Calu3 (cell line): Measurements from ENCODE around the gene ZNF496. TPM values are rescaled to one million over a fixed set of nuclear protein-coding genes. Genes with fewer than 3 reads are reported as not detected.
"Not testable (repeated sequence)": the region's sequence is repeated elsewhere in the genome, so short reads cannot be mapped to it uniquely, and the experiment has no call there.

Experiments used
- BruUV-seq: library from RNA; stranded (reverse); fragments of 400-500 nt; replicated peaks from 2 replicates; lab custom pipeline; 2021; lab: Mats Ljungman, UMichigan
- CTCF ChIA-PET: fragments of 300-600 bp; sonication (Branson Sonifier 250); formaldehyde crosslinking; loops from one replicate; lab custom pipeline; 2022; ENCODE audit warnings: antibody characterized with exemption; lab: Charles Lee
- DNase-seq: peaks from one replicate; pipeline ENCODE4 v3.0.0; 2022
- H3K27ac Mint-ChIP-seq: one replicate; pipeline ENCODE4 v1.8.0; 2022; ENCODE audit warnings: mixed read lengths; ENCODE audit not compliant: unreplicated experiment
- H3K27me3 Mint-ChIP-seq: one replicate; pipeline ENCODE4 v1.8.0; 2022; ENCODE audit warnings: mixed read lengths; ENCODE audit not compliant: unreplicated experiment
- H3K36me3 Mint-ChIP-seq: one replicate; pipeline ENCODE4 v1.8.0; 2022; ENCODE audit warnings: mild to moderate bottlenecking, moderate library complexity, mixed read lengths; ENCODE audit not compliant: insufficient read depth, unreplicated experiment
- H3K4me1 Mint-ChIP-seq: one replicate; pipeline ENCODE4 v1.8.0; 2022; ENCODE audit warnings: mild to moderate bottlenecking, low read depth, mixed read lengths; ENCODE audit not compliant: unreplicated experiment
- H3K4me3 Mint-ChIP-seq: one replicate; pipeline ENCODE4 v1.8.0; 2022; ENCODE audit warnings: mild to moderate bottlenecking, low read depth, moderate library complexity, mixed read lengths; ENCODE audit not compliant: unreplicated experiment
- H3K9me3 Mint-ChIP-seq: one replicate; pipeline ENCODE4 v1.8.0; 2022; ENCODE audit warnings: low read depth, mixed read lengths; ENCODE audit not compliant: unreplicated experiment
- CTCF ChIP-seq: fragments of 200-600 bp; IDR thresholded peaks from one replicate; pipeline ENCODE4 v1.8.0; 2022; ENCODE audit warnings: antibody characterized with exemption; ENCODE audit not compliant: unreplicated experiment
- intact Hi-C: fragments of 100-400 bp; cut with micrococcal nuclease; formaldehyde crosslinking; loops from one replicate; pipeline ENCODE4 v1.10.0; 2022; ENCODE audit not compliant: unreplicated experiment
- total RNA-seq: library from RNA; stranded (reverse); gene quantifications from 2 replicates; pipeline ENCODE4 v1.2.3, GENCODE V29; 2022

Gene ZNF496
- total RNA-seq, 1 experiment from 2014 or later = 36.9 TPM

GRCh38 chr1:247365023-247365422 lies 33.4 kb upstream of the ZNF496 start:
- H3K4me3 Mint-ChIP-seq = no peak overlapping the region
- no peak for DNase-seq
- no peak for TF ChIP-seq CTCF
- BruUV-seq = no TSS peak
- no peaks in the 10 kb centered on the region for H3K27me3 Mint-ChIP-seq
- H3K27ac Mint-ChIP-seq = no peak overlapping the region
- no peaks in the 10 kb centered on the region for H3K4me1 Mint-ChIP-seq
- CTCF ChIA-PET = no interaction called here
- H3K36me3 Mint-ChIP-seq = no peaks in the 10 kb centered on the region
- intact Hi-C loops = no loop called here
- peaks cover 3% of the 10 kb centered on the region for H3K9me3 Mint-ChIP-seq

DNA sequence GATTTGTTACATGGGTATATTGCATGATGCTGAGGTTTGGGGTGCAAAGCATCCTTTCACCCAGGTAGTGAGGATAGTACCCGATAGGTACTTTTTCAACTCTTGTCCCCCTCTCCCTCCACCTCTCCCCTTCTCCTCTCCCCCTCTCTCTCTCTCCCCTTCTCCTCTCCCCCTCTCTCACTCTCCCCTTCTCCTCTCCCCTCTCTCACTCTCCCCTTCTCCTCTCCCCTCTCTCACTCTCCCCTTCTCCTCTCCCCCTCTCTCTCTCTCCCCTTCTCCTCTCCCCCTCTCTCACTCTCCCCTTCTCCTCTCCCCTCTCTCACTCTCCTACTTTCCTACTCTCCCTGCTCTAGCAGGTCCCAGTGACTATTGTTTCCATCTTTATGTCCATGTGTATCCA lies 31.3 kb upstream of the ZNF496 start:
- H3K4me3 Mint-ChIP-seq, H3K9me3 Mint-ChIP-seq, CTCF ChIA-PET, H3K4me1 Mint-ChIP-seq, H3K27me3 Mint-ChIP-seq, H3K27ac Mint-ChIP-seq, H3K36me3 Mint-ChIP-seq, DNase-seq, BruUV-seq, intact Hi-C loops: not testable (repeated sequence)

DNA sequence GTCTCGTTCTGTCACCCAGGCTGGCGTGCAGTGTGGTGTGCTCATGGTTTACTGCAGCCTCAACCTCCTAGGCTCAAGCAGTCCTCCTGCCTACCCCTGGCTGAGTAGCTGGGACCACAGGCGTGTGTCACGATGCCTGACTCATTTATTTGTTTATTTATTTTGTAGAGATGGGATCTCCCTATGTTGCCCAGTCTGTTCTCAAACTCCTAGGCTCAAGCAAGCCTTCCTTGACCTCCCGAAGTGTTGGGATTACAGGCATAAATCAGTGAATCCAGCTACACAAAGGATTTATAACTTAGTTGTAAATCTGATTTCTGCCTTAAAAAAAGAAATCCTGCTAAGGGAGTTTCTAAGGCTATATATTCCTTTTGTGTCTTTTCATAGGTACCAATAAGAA lies 30.5 kb upstream of the ZNF496 start:
- Mint-ChIP-seq H3K36me3 (no peaks in the 10 kb centered on the region), H3K4me3 (no peak overlapping the region), H3K27me3 (no peaks in the 10 kb centered on the region), H3K9me3 (peaks cover 3% of the 10 kb centered on the region), H3K4me1 (no peaks in the 10 kb centered on the region), H3K27ac (no peak overlapping the region)
- CTCF ChIA-PET = no interaction called here
- intact Hi-C loops = no loop called here
- BruUV-seq = no TSS peak
- no peak for DNase-seq
- no peak for TF ChIP-seq CTCF

DNA sequence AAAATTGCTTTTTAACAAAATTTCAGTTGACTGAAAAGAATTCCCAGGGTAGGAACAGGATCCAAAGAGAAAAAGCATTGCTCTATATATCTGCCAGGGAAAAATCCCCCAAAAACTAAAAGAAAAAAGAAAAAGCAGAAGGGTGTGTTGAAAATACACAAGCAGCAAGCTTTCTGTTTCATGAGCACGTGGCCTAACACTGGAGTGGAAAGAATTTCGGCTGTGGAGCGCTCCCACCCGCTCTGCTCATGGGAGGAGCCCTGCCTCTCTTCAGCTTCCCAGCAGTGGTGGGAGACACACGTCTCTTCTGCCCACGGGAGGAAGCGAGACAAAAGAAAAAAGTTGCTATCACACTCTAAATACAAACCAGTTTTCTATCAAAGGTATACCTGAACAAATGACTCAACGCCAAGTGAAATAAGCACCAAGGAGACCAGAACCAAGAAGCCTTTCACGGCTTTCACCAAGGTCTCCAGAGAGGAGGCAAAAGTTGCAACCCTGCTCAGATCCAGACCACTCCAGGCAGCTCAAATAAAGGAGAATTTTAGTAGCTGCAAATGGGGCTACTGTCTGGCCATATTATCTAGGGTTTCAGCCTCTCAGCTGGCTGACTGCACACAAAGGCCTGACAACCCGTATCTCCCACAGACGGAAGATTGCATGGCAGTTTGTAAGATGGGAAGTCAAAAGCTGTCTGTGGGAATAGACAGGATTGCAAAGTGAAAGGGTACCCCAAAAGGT lies 29.5 kb upstream of the ZNF496 start:
- no peaks in the 10 kb centered on the region for H3K4me1 Mint-ChIP-seq
- no peak overlapping the region for H3K27ac Mint-ChIP-seq

More for the DNA sequence above, 29.5 kb upstream of the ZNF496 start:
- no peak for TF ChIP-seq CTCF
- H3K36me3 Mint-ChIP-seq = no peaks in the 10 kb centered on the region
- no peaks in the 10 kb centered on the region for H3K27me3 Mint-ChIP-seq
- no peak for DNase-seq
- intact Hi-C loops = no loop called here
- peaks cover 3% of the 10 kb centered on the region for H3K9me3 Mint-ChIP-seq
- no TSS peak for BruUV-seq
- H3K4me3 Mint-ChIP-seq = no peak overlapping the region
- CTCF ChIA-PET = interaction anchor here (0.7 kb wide), 1 partner anchor 48 kb away, joined by 4 read pairs; no protein-coding TSS in a partner anchor
